Stomach (tissue), 9 donors: ENCODE results near the gene FNDC3B. TPM values are rescaled to one million over a fixed set of nuclear protein-coding genes. Genes with fewer than 3 reads are reported as not detected.

Experiments
- DNase-seq, 2 donors: peaks; one replicate each; pipeline versions ENCODE4 v3.0.0 to v3.0.0-alpha.2; 2013 to 2019
- H3K27ac ChIP-seq, 5 donors: fragments of 200-600 bp in 4 of 5; sonication (generic) in 4 of 5; one replicate each; pipeline ENCODE4 v1.5.1; 2013 to 2019; ENCODE audit warnings: mild to moderate bottlenecking in 1 of 5, moderate library complexity in 1 of 5
- H3K27me3 ChIP-seq, 3 donors: fragments of 200-600 bp; sonication (generic); one replicate each; pipeline ENCODE4 v1.5.1; 2017 to 2019; ENCODE audit warnings: mixed run types in 1 of 3
- H3K36me3 ChIP-seq, 4 donors: fragments of 200-600 bp; sonication (generic); 1 replicate in 3 of 4; 2 replicates in 1 of 4; pipeline ENCODE4 v1.5.1; 2016 to 2019
- H3K4me1 ChIP-seq, 4 donors: fragments of 200-600 bp; sonication (generic); one replicate each; pipeline ENCODE4 v1.5.1; 2016 to 2019
- H3K4me3 ChIP-seq, 4 donors: fragments of 200-600 bp; sonication (generic) in 3 of 4; one replicate each; pipeline ENCODE4 v1.5.1; 2016 to 2019; ENCODE audit warnings: mild to moderate bottlenecking in 1 of 4
- H3K9me3 ChIP-seq, 4 donors: fragments of 200-600 bp; sonication (generic); one replicate each; pipeline ENCODE4 v1.5.1; 2016 to 2019
- CTCF ChIP-seq, 7 experiments: fragments of 450-650 bp in 4 of 7; fragments of 200-600 bp in 3 of 7; sonication (generic) in 3 of 7; IDR thresholded peaks; one replicate each; pipeline ENCODE4 v1.5.1; 2016 to 2019; ENCODE audit warnings: antibody characterized with exemption in 7 of 7, control low read depth in 2 of 7, mild to moderate bottlenecking in 1 of 7
- EP300 ChIP-seq: sonication (generic); formaldehyde crosslinking; IDR thresholded peaks from one replicate; pipeline ENCODE4 v1.6.1; 2017; ENCODE audit warnings: antibody characterized with exemption
- POLR2A ChIP-seq, 4 donors: fragments of 450-650 bp; IDR thresholded peaks; one replicate each; pipeline ENCODE4 v1.6.1; 2016; ENCODE audit warnings: antibody characterized with exemption in 4 of 4, control low read depth in 2 of 4, mild to moderate bottlenecking in 1 of 4, moderate library complexity in 1 of 4
- POLR2AphosphoS5 ChIP-seq, 3 donors: sonication (generic); formaldehyde crosslinking; IDR thresholded peaks; one replicate each; pipeline ENCODE4 v1.6.1; 2016; ENCODE audit warnings: antibody characterized with exemption in 3 of 3
- WGBS, 5 donors: extraction: QIAGEN DNeasy Blood & Tissue Kit in 3 of 5; methylation state at CpG; one replicate each; pipeline versions ENCODE4 v1.1.5 to v1.1.7; 2013 to 2018; 5-methylcytosine and 5-hydroxymethylcytosine counted together
- intact Hi-C: fragments of 100-400 bp; cut with DNase I; formaldehyde crosslinking; loops from one replicate; pipeline ENCODE4 v1.15.1; 2023; ENCODE audit warnings: low total_unique reads
- polyA plus RNA-seq, 3 donors: library from polyadenylated mRNA; stranded (reverse); fragments of 200-250 nt; gene quantifications; one replicate each; pipeline ENCODE4 v1.2.3, GENCODE V29; 2013
- total RNA-seq, 5 donors: library from RNA; depleted of rRNA; stranded (reverse); fragments of >200 nt; gene quantifications; one replicate each; pipeline versions ENCODE4 v1.1.0 to v1.2.3, GENCODE V29; 2014 to 2016
- donor health status: healthy with polysubstance abuse.
- donor health status: Bipolar disorder and iron deficiency.
- donor health status: healthy.

Gene FNDC3B
- total and polyA plus RNA-seq, 8 donors = 6.0 to 229 (median 53.7) TPM

DNA sequence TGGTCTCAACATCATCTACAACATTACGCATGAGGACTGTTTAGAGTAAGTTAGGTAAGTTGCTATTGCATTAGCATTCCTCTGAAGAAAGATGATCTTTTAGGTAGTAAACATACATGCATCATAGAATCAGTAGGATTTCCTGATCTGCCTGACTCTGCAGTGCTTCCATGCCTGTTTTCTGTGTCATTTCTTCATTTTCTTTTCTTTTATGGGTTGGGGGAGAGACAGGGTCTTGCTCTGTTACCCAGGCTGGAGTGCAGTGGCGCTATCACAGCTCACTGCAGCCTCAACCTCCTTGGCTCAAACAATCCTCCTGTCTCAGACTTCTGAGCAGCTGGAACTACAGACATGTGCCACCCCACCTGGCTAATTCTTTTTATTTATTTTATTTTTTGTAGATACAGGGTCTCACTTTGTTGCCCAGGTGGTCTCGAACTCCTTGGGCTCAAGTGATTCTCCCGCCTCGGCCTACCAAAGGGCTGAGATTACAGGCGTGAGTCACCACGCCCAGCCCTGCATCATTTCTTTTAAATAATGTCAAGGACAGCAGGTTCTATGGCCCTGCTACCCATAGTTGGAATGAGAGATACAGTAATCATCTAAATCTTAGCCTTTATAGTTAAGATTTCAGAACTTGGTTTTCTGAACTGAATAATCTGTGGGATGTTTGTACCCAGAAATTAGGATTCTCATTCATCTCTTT lies 224.6 kb downstream of the FNDC3B start:
- H3K27me3 ChIP-seq = no peaks in the 10 kb centered on the region
- no peak for TF ChIP-seq POLR2A (IDR thresholded peaks at IDR 0.05)
- TF ChIP-seq POLR2AphosphoS5 (IDR thresholded peaks at IDR 0.05) = no peak
- TF ChIP-seq EP300 = no peak
- no peak for TF ChIP-seq CTCF (IDR thresholded peaks at IDR 0.05)
- DNase-seq = no peak
- H3K27ac ChIP-seq = peak overlapping the region in 1 of 5 donors; percentile 10
- WGBS, 5 donors = 95 to 99% (median 96%) methylated on average over 7 of the region's 7 CpGs
- H3K36me3 ChIP-seq = peaks cover 0 to 33% (median 18%) of the 10 kb centered on the region in 4 donors
- H3K4me3 ChIP-seq = no peak overlapping the region
- H3K9me3 ChIP-seq = no peaks in the 10 kb centered on the region
- peaks cover 0 to 50% (median 20%) of the 10 kb centered on the region in 4 donors for H3K4me1 ChIP-seq
- intact Hi-C loops = no loop called here

GRCh38 chr3:172266103-172266502 lies 226.7 kb downstream of the FNDC3B start:
- 95 to 99% (median 98%) methylated on average over 3 of the region's 3 CpGs for WGBS, 5 donors
- intact Hi-C loops = no loop called here
- Histone ChIP-seq H3K4me3 (no peak overlapping the region), H3K27me3 (no peaks in the 10 kb centered on the region), H3K4me1 (peaks cover 0 to 28% (median 4%) of the 10 kb centered on the region in 4 donors), H3K27ac (no peak overlapping the region), H3K9me3 (no peaks in the 10 kb centered on the region), H3K36me3 (peaks cover 0 to 53% (median 20%) of the 10 kb centered on the region in 4 donors)
- TF ChIP-seq POLR2AphosphoS5 (IDR thresholded peaks at IDR 0.05) = no peak
- TF ChIP-seq EP300 = no peak
- no peak for TF ChIP-seq CTCF (IDR thresholded peaks at IDR 0.05)
- TF ChIP-seq POLR2A (IDR thresholded peaks at IDR 0.05) = no peak
- no peak for DNase-seq

DNA sequence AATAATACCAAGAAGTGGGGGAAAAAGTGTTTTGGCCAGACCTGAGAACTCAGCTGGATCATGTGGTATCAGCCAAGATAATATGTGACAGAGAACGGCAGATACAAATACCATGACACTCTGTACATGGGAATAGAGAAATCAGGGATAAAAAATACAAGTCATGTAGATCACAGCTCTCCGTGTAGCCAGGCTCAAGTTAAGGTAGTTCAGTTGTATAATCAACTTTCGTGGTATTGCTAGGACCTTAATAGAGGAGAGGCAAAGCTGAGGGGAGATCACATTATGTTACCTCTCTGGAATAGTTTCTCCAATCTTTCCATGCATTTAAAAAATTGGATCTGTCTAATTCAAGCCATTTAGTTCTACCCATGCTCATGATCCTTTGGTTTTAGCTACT lies 229.0 kb downstream of the FNDC3B start:
- Histone ChIP-seq H3K9me3 (no peaks in the 10 kb centered on the region), H3K27ac (no peak overlapping the region), H3K4me3 (no peak overlapping the region), H3K36me3 (peaks cover 0 to 49% (median 18%) of the 10 kb centered on the region in 4 donors), H3K4me1 (peaks cover 0 to 14% (median 2%) of the 10 kb centered on the region in 4 donors), H3K27me3 (no peaks in the 10 kb centered on the region)
- DNase-seq = no peak
- WGBS, 5 donors = 75 to 85% (median 83%) methylated on average over 3 of the region's 3 CpGs
- TF ChIP-seq CTCF (IDR thresholded peaks at IDR 0.05) = no peak
- intact Hi-C loops = no loop called here

- Histone ChIP-seq H3K27ac (no peak overlapping the region), H3K4me3 (no peak overlapping the region), H3K36me3 (peaks cover 0 to 45% (median 18%) of the 10 kb centered on the region in 4 donors), H3K9me3 (no peaks in the 10 kb centered on the region), H3K4me1 (peaks cover 0 to 12% (median 3%) of the 10 kb centered on the region in 4 donors), H3K27me3 (no peaks in the 10 kb centered on the region)
- DNase-seq = no peak
- TF ChIP-seq EP300 (no peak), CTCF (IDR thresholded peaks at IDR 0.05) (no peak), POLR2A (IDR thresholded peaks at IDR 0.05) (no peak), POLR2AphosphoS5 (IDR thresholded peaks at IDR 0.05) (no peak)
- 67 to 85% (median 78%) methylated on average over 2 of the region's 2 CpGs for WGBS, 5 donors
- intact Hi-C loops = no loop called here
Measured at GRCh38 chr3:172268868-172269267, 229.5 kb downstream of the FNDC3B start.
